ENCODE results near the gene FAM120A. TPM values are rescaled to one million over a fixed set of nuclear protein-coding genes. Genes with fewer than 3 reads are reported as not detected.

Gene FAM120A
- total RNA-seq, 3 donors from 2014 or later: 168 to 215 (median 209) TPM

- peaks cover 66% of the 10 kb centered on the region for H3K4me1 ChIP-seq (ENCODE audit: low read depth)
- ATAC-seq: no peak
- TF ChIP-seq CTCF (IDR thresholded peaks at IDR 0.05): no peak
- no peaks in the 10 kb centered on the region for H3K36me3 ChIP-seq (ENCODE audit: low read depth)
- no peak for DNase-seq
- H3K4me3 ChIP-seq: no peak overlapping the region
- H3K9me3 ChIP-seq: no peaks in the 10 kb centered on the region
- intact Hi-C loops (cut with DNase I, micrococcal nuclease): no loop called here
Measured at GRCh38 chr9:93457006-93457405, 5.5 kb downstream of the FAM120A start.

GRCh38 chr9:93458712-93459111 is 7.2 kb downstream of the FAM120A start:
- intact Hi-C loops (cut with DNase I, micrococcal nuclease): no loop called here
- no peak for DNase-seq
- Histone ChIP-seq H3K36me3 (ENCODE audit: low read depth) (no peaks in the 10 kb centered on the region), H3K4me1 (ENCODE audit: low read depth) (peaks cover 73% of the 10 kb centered on the region), H3K4me3 (no peak overlapping the region), H3K9me3 (no peaks in the 10 kb centered on the region)
- TF ChIP-seq CTCF (IDR thresholded peaks at IDR 0.05): no peak
- no peak for ATAC-seq

- H3K9me3 ChIP-seq: no peaks in the 10 kb centered on the region
- TF ChIP-seq CTCF (IDR thresholded peaks at IDR 0.05): no peak
- H3K4me3 ChIP-seq: no peak overlapping the region
- DNase-seq (no peak), ATAC-seq (no peak)
- intact Hi-C loops (cut with DNase I, micrococcal nuclease): no loop called here
- H3K36me3 ChIP-seq (ENCODE audit: low read depth): no peaks in the 10 kb centered on the region
- H3K4me1 ChIP-seq (ENCODE audit: low read depth): peaks cover 74% of the 10 kb centered on the region
Measured at GRCh38 chr9:93459432-93459847, 8.0 kb downstream of the FAM120A start.

- H3K4me1 ChIP-seq (ENCODE audit: low read depth): peaks cover 76% of the 10 kb centered on the region
- ATAC-seq (peak; percentile 47), DNase-seq (no peak)
- no peaks in the 10 kb centered on the region for H3K9me3 ChIP-seq
- intact Hi-C loops (cut with DNase I, micrococcal nuclease): no loop called here
- no peaks in the 10 kb centered on the region for H3K36me3 ChIP-seq (ENCODE audit: low read depth)
- TF ChIP-seq CTCF (IDR thresholded peaks at IDR 0.05): no peak
- H3K4me3 ChIP-seq: no peak overlapping the region
Measured at GRCh38 chr9:93460689-93461413, 9.4 kb downstream of the FAM120A start.

GRCh38 chr9:93461414-93461743 is 9.9 kb downstream of the FAM120A start:
- DNase-seq: no peak
- TF ChIP-seq CTCF (IDR thresholded peaks at IDR 0.05): no peak
- Histone ChIP-seq H3K9me3 (no peaks in the 10 kb centered on the region), H3K36me3 (ENCODE audit: low read depth) (no peaks in the 10 kb centered on the region), H3K4me1 (ENCODE audit: low read depth) (peaks cover 77% of the 10 kb centered on the region), H3K4me3 (no peak overlapping the region)
- intact Hi-C loops (cut with DNase I, micrococcal nuclease): no loop called here
- ATAC-seq: no peak

GRCh38 chr9:93461821-93462220 is 10.3 kb downstream of the FAM120A start:
- DNase-seq: no peak
- no peak for TF ChIP-seq CTCF (IDR thresholded peaks at IDR 0.05)
- no peak overlapping the region for H3K4me3 ChIP-seq
- ATAC-seq: no peak
- H3K9me3 ChIP-seq: no peaks in the 10 kb centered on the region
- H3K36me3 ChIP-seq (ENCODE audit: low read depth): no peaks in the 10 kb centered on the region
- intact Hi-C loops (cut with DNase I, micrococcal nuclease): no loop called here
- peaks cover 77% of the 10 kb centered on the region for H3K4me1 ChIP-seq (ENCODE audit: low read depth)

All from mucosa of descending colon (tissue), 3 donors.